ENCODE data around the gene GPS1.

DNA sequence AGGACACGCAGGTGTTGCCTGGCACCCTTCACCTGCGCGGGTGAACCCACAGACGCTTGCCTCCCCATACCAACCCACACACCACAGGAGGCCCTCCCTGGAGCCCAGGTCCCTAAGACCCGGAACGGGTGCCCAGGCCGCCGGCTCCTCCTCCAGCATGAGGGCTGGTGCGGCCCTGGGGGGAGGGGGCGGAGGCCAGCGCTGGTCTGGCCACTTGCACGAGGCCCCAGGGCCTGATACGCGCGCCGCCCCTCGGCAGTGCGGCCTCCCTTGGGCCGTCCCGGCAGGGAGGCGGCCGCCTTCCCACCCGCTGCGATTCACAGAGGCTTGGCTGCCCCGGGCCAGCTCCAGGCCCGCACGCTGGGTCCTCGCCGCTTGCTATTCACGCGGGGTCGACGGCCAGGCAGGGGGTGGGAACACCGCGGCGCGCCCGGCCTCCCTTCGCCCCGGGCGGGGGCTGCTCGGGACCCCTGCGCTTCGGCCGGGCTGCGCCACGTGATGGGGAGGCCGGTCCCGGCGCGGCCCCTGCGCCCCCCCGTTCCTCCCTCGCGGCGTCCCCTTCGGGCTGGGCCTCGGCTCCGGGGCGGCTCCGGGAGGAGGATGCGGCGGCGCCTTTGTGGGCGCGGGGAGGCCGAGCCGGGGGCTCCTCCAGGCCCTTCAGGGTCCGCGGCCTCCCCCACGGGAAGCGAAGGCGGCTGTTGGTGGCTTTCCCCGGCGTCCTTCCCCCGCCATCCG, 45.7 kb downstream of the GPS1 start:
- TF ChIP-seq CTCF (IDR thresholded peaks at IDR 0.05) (no peak), POLR2AphosphoS5 (IDR thresholded peaks at IDR 0.05) (no peak)

Data from suprapubic skin (tissue), 3 donors.